Activated CD8-positive, alpha-beta memory T cell treated with anti-CD3 and anti-CD28 coated beads, Interleukin-2, amount 50 U/mL, for 24 hours (primary cell): ENCODE measurements around the gene PHAF1.
"Not testable (repeated sequence)": the region's sequence is repeated elsewhere in the genome, so short reads cannot be mapped to it uniquely, and the experiment has no call there.

Experiments used
- DNase-seq: peaks from one replicate; pipeline ENCODE4 v3.0.0-alpha.2; 2020; ENCODE audit errors: extremely low read depth

The PHAF1 gene

GRCh38 chr16:67105246-67105645 lies 4.5 kb upstream of the PHAF1 start:
- DNase-seq = no peak

GRCh38 chr16:67105881-67106280 lies 3.9 kb upstream of the PHAF1 start:
- DNase-seq = no peak

- no peak for DNase-seq
Observed at GRCh38 chr16:67108489-67108888, 1.3 kb upstream of the PHAF1 start.

- DNase-seq = no peak
Observed at GRCh38 chr16:67108931-67109406, 772 bp upstream of the PHAF1 start.

GRCh38 chr16:67111951-67112444 lies 2.3 kb downstream of the PHAF1 start:
- DNase-seq = no peak

GRCh38 chr16:67112591-67113399 lies 3.1 kb downstream of the PHAF1 start:
- no peak for DNase-seq

- no peak for DNase-seq
Observed at GRCh38 chr16:67114793-67115192, 5.1 kb downstream of the PHAF1 start.

- no peak for DNase-seq
Observed at GRCh38 chr16:67115639-67116038, 5.9 kb downstream of the PHAF1 start.

- DNase-seq = no peak
Observed at GRCh38 chr16:67116388-67117311, 6.9 kb downstream of the PHAF1 start.

- no peak for DNase-seq
Observed at GRCh38 chr16:67117716-67118115, 8.0 kb downstream of the PHAF1 start.

- no peak for DNase-seq
Observed at GRCh38 chr16:67120025-67120424, 10.3 kb downstream of the PHAF1 start.

- DNase-seq = not testable (repeated sequence)
Observed at GRCh38 chr16:67122799-67123198, 13.1 kb downstream of the PHAF1 start.

- DNase-seq = no peak
Observed at GRCh38 chr16:67128417-67128816, 18.7 kb downstream of the PHAF1 start.

- no peak for DNase-seq
Observed at GRCh38 chr16:67128887-67129286, 19.1 kb downstream of the PHAF1 start.

- no peak for DNase-seq
Observed at GRCh38 chr16:67129422-67129821, 19.7 kb downstream of the PHAF1 start.

GRCh38 chr16:67137605-67138004 lies 27.9 kb downstream of the PHAF1 start:
- no peak for DNase-seq

- DNase-seq = no peak
Observed at GRCh38 chr16:67141391-67141790, 31.6 kb downstream of the PHAF1 start.

- no peak for DNase-seq
Observed at GRCh38 chr16:67142342-67142741, 32.6 kb downstream of the PHAF1 start.

- no peak for DNase-seq
Observed at GRCh38 chr16:67144943-67145342, 35.2 kb downstream of the PHAF1 start.

- no peak for DNase-seq
Observed at GRCh38 chr16:67145746-67146145, 36.0 kb downstream of the PHAF1 start.

- no peak for DNase-seq
Observed at GRCh38 chr16:67146523-67147357, 37.0 kb downstream of the PHAF1 start.
